ENCODE data around the gene STYXL2. TPM values are rescaled to one million over a fixed set of nuclear protein-coding genes. Genes with fewer than 3 reads are reported as not detected.
A peak's percentile ranks its signal among the peaks of the same experiment; 100 is the strongest.

Gene STYXL2
- total and polyA plus RNA-seq, 2 of the 4 experiments (the other 2 are of a cell fraction) = not detected

DNA sequence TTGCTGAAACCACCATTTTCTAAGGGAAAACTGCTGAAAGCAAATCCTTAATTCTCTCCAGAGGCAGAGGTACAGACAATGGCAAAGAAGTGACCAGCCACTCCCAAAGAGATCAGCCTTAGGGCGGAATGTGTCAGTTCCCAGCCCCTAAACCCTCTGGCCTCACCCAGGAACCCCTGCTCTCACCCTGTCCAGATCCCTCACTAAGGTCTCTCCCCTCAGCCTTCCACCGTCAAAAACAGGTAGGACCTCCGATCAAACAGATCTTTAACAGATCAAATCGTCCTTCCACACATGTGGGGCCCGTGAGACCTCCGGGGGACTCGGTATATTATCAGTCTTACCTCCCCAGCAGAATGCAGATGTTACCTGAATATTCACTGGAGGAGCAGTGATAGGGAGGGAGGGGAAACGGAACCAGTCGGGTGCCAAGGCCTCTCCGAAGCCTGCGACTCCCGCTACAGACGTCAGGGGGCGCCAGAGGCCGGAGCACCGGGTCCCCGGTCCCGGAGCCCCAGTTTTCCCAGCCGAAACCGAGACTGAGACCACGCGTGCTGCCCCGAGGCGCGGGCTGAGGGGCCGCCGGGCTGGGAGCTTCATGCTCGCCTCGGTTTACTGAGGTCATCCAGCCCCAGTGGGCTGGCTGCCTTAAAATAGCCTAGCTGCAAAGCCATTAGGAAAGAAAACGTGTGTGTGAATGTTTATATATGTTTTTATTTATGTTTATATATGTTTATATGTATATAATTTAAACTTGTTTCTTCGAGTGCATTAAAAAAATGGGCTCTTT, 27.3 kb upstream of the STYXL2 start:
- in situ Hi-C loops (cut with MboI; ENCODE audit: low sequenced_read_pairs) = loop anchor here (5.0 to 10.0 kb wide), 2 partner anchors 381 to 468 kb away; no protein-coding TSS in a partner anchor

More for the DNA sequence above, 27.3 kb upstream of the STYXL2 start:
- ChIA-PET CTCF (interaction anchor here (0.6 to 1.1 kb wide), 6 partner anchors 101 to 1161 kb away, joined by 3 read pairs; no protein-coding TSS in a partner anchor), POLR2A (ENCODE audit: unreplicated experiment) (no interaction called here)
- Histone ChIP-seq H3K4ac (ENCODE audit: low read depth, low read length) (no peak overlapping the region), H3K4me1 (ENCODE audit: control insufficient read depth, insufficient read depth, low read length) (no peaks in the 10 kb centered on the region), H2AK9ac (replicated peaks; ENCODE audit: low read depth, low read length, poor library complexity) (no peak overlapping the region), H3K79me1 (ENCODE audit: low read depth in 1 of 2, low read length in 2 of 2) (no peaks in the 10 kb centered on the region), H3K9me1 (ENCODE audit: insufficient read depth, low read length) (no peaks in the 10 kb centered on the region), H3K36me3 (ENCODE audit: control insufficient read depth, insufficient read depth, low read length) (no peaks in the 10 kb centered on the region), H2BK20ac (ENCODE audit: low read depth, low read length) (no peak overlapping the region), H2AFZ (replicated peaks; ENCODE audit: low read length, poor library complexity) (peak overlapping the region; percentile 91), H3K14ac (replicated peaks; ENCODE audit: low read depth, low read length) (no peak overlapping the region), H3K9ac (ENCODE audit: low read depth, low read length) (no peak overlapping the region; the same call in 1 of the 2 replicates), H3K23ac (ENCODE audit: low read depth, low read length) (no peak overlapping the region), H4K5ac (ENCODE audit: low read depth, low read length) (no peak overlapping the region), H3K4me2 (ENCODE audit: low read depth, low read length) (peak overlapping the region; percentile 87), H4K8ac (ENCODE audit: low read depth in 2 of 2, low read length in 2 of 2) (no peak overlapping the region), H3K27ac (ENCODE audit: insufficient read depth, low read length) (no peak overlapping the region), H2BK5ac (ENCODE audit: low read depth, low read length, poor library complexity, severe bottlenecking) (no peak overlapping the region), H3K4me3 (ENCODE audit: insufficient read depth, low read depth, low read length) (peak overlapping the region; percentile 23; the same call in 1 of the 2 replicates), H2AK5ac (ENCODE audit: low read depth, low read length) (no peak overlapping the region), H4K20me1 (ENCODE audit: insufficient read depth, low read length) (no peaks in the 10 kb centered on the region), H4K91ac (ENCODE audit: insufficient read depth, low read depth, low read length) (no peak overlapping the region), H3K56ac (ENCODE audit: extremely low read depth, insufficient read depth, low read length) (no peak overlapping the region), H3K18ac (ENCODE audit: low read depth, low read length) (no peak overlapping the region), H2BK15ac (ENCODE audit: low read depth, low read length) (no peak overlapping the region), H3K27me3 (ENCODE audit: control insufficient read depth, insufficient read depth, low read length) (peaks cover 15% of the 10 kb centered on the region), H2BK120ac (ENCODE audit: low read depth, low read length) (no peak overlapping the region), H3K9me3 (ENCODE audit: control insufficient read depth, insufficient read depth, low read length) (no peaks in the 10 kb centered on the region)
- DNase-seq (peak; percentile 15), ATAC-seq (ENCODE audit: low read depth) (peak; percentile 98)
- intact Hi-C loops (cut with micrococcal nuclease) = loop anchor here (1.0 to 5.0 kb wide), 5 partner anchors 156 to 621 kb away; partner anchors contain the start of gene POU2F1
- TF ChIP-seq CHD1 (IDR thresholded peaks at IDR 0.05; ENCODE audit: low read depth, low read length) (no peak), POLR2A (IDR thresholded peaks at IDR 0.05; ENCODE audit: low read depth, low read length) (no peak), RAD21 (IDR thresholded peaks at IDR 0.05; ENCODE audit: low read length) (peak; percentile 92), BHLHE40 (IDR thresholded peaks at IDR 0.05; ENCODE audit: low read depth, low read length) (0 out of 2 replicates have a peak, but pooled peaks have one; percentile 5), ELK1 (IDR thresholded peaks at IDR 0.05; ENCODE audit: borderline replicate concordance, low read depth, low read length) (no peak), MXI1 (IDR thresholded peaks at IDR 0.05; ENCODE audit: borderline replicate concordance, low read depth, low read length) (no peak), SMC3 (IDR thresholded peaks at IDR 0.05; ENCODE audit: low read depth, low read length) (peak; percentile 87)
- TF ChIP-seq, protein P1, sequence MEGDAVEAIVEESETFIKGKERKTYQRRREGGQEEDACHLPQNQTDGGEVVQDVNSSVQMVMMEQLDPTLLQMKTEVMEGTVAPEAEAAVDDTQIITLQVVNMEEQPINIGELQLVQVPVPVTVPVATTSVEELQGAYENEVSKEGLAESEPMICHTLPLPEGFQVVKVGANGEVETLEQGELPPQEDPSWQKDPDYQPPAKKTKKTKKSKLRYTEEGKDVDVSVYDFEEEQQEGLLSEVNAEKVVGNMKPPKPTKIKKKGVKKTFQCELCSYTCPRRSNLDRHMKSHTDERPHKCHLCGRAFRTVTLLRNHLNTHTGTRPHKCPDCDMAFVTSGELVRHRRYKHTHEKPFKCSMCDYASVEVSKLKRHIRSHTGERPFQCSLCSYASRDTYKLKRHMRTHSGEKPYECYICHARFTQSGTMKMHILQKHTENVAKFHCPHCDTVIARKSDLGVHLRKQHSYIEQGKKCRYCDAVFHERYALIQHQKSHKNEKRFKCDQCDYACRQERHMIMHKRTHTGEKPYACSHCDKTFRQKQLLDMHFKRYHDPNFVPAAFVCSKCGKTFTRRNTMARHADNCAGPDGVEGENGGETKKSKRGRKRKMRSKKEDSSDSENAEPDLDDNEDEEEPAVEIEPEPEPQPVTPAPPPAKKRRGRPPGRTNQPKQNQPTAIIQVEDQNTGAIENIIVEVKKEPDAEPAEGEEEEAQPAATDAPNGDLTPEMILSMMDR (conservative IDR thresholded peaks at IDR 0.05; ENCODE audit: low read depth, low read length) = peak; percentile 91
- dilution Hi-C loops (cut with HindIII; ENCODE audit: low sequenced_read_pairs, unreplicated experiment) = no loop called here
- BruUV-seq (replicated peaks) = no TSS peak
- 3% methylated on average over 8 of the region's 31 CpGs; no CpG with 5 or more reads in 1 of the 2 experiments for WGBS, 2 experiments (ENCODE audit: extremely low coverage in 2 of 2, insufficient read length in 1 of 2)

Data from IMR-90 (cell line).